IPS DF 6.9 (cell line): ENCODE data around the gene SV2C.

Experiments
- DNase-seq: peaks from one replicate; pipeline ENCODE4 v3.0.0-alpha.2; 2013; ENCODE audit warnings: low read depth, low spot score
- H3K27ac ChIP-seq: one replicate; pipeline ENCODE4 v1.5.1; 2013; ENCODE audit warnings: low read length, control low read depth
- H3K27me3 ChIP-seq: 2 replicates; pipeline ENCODE4 v1.6.1; 2013; ENCODE audit warnings: mild to moderate bottlenecking, low read length; ENCODE audit not compliant: control insufficient read depth, insufficient read depth
- H3K36me3 ChIP-seq: 2 replicates; pipeline ENCODE4 v1.6.1; 2013; ENCODE audit warnings: low read length; ENCODE audit not compliant: control insufficient read depth, insufficient read depth
- H3K4me1 ChIP-seq: 2 replicates; pipeline ENCODE4 v1.6.1; 2013; ENCODE audit warnings: low read length; ENCODE audit not compliant: control insufficient read depth, insufficient read depth
- H3K4me3 ChIP-seq: 2 replicates; pipeline ENCODE4 v1.5.1; 2013; ENCODE audit warnings: mild to moderate bottlenecking, low read length
- H3K9me3 ChIP-seq: 2 replicates; pipeline ENCODE4 v1.6.1; 2013; ENCODE audit warnings: low read length, inconsistent platforms; ENCODE audit not compliant: control insufficient read depth, insufficient read depth
- WGBS: extraction: QIAGEN DNeasy Blood & Tissue Kit; methylation state at CpG from one replicate; pipeline ENCODE4 v1.1.7; 2013; ENCODE audit warnings: mixed read lengths, missing lambda C conversion rate; ENCODE audit not compliant: insufficient read length, insufficient coverage; 5-methylcytosine and 5-hydroxymethylcytosine counted together

Gene SV2C

GRCh38 chr5:76137887-76138542 lies 54.8 kb downstream of the SV2C start:
- Histone ChIP-seq H3K27me3 (no peaks in the 10 kb centered on the region), H3K27ac (no peak overlapping the region), H3K36me3 (no peaks in the 10 kb centered on the region), H3K4me1 (no peaks in the 10 kb centered on the region), H3K9me3 (no peaks in the 10 kb centered on the region), H3K4me3 (no peak overlapping the region)
- WGBS = no CpG with 5 or more reads among the region's 3 CpGs
- no peak for DNase-seq

GRCh38 chr5:76143884-76144283 lies 60.7 kb downstream of the SV2C start:
- no peaks in the 10 kb centered on the region for H3K4me1 ChIP-seq
- no peaks in the 10 kb centered on the region for H3K27me3 ChIP-seq
- WGBS = no CpG with 5 or more reads among the region's 3 CpGs
- no peaks in the 10 kb centered on the region for H3K36me3 ChIP-seq
- H3K4me3 ChIP-seq = no peak overlapping the region
- no peaks in the 10 kb centered on the region for H3K9me3 ChIP-seq
- H3K27ac ChIP-seq = no peak overlapping the region
- DNase-seq = no peak

- DNase-seq = peak; percentile 25
- no CpG with 5 or more reads among the region's 1 CpG for WGBS
- no peaks in the 10 kb centered on the region for H3K36me3 ChIP-seq
- no peak overlapping the region for H3K27ac ChIP-seq
- H3K9me3 ChIP-seq = no peaks in the 10 kb centered on the region
- no peaks in the 10 kb centered on the region for H3K4me1 ChIP-seq
- no peaks in the 10 kb centered on the region for H3K27me3 ChIP-seq
- H3K4me3 ChIP-seq = no peak overlapping the region
Measured at GRCh38 chr5:76144513-76145274, 61.5 kb downstream of the SV2C start.

- H3K9me3 ChIP-seq = no peaks in the 10 kb centered on the region
- no peaks in the 10 kb centered on the region for H3K4me1 ChIP-seq
- H3K4me3 ChIP-seq = no peak overlapping the region
- no peaks in the 10 kb centered on the region for H3K27me3 ChIP-seq
- H3K36me3 ChIP-seq = no peaks in the 10 kb centered on the region
- no peak overlapping the region for H3K27ac ChIP-seq
- DNase-seq = peak; percentile 35
- WGBS = no CpG with 5 or more reads among the region's 5 CpGs
Measured at GRCh38 chr5:76145945-76146344, 62.8 kb downstream of the SV2C start.

GRCh38 chr5:76149636-76150035 lies 66.5 kb downstream of the SV2C start:
- no peak overlapping the region for H3K4me3 ChIP-seq
- no peaks in the 10 kb centered on the region for H3K36me3 ChIP-seq
- H3K27me3 ChIP-seq = no peaks in the 10 kb centered on the region
- H3K4me1 ChIP-seq = peaks cover 2% of the 10 kb centered on the region; the same call in 1 of the 2 replicates
- no peak for DNase-seq
- WGBS = no CpG with 5 or more reads among the region's 1 CpG
- H3K27ac ChIP-seq = no peak overlapping the region
- no peaks in the 10 kb centered on the region for H3K9me3 ChIP-seq

GRCh38 chr5:76152161-76152560 lies 69.0 kb downstream of the SV2C start:
- H3K4me3 ChIP-seq = no peak overlapping the region
- H3K27me3 ChIP-seq = no peaks in the 10 kb centered on the region
- H3K4me1 ChIP-seq = peaks cover 2% of the 10 kb centered on the region; the same call in 1 of the 2 replicates
- no peaks in the 10 kb centered on the region for H3K36me3 ChIP-seq
- H3K27ac ChIP-seq = no peak overlapping the region
- DNase-seq = no peak
- H3K9me3 ChIP-seq = no peaks in the 10 kb centered on the region
- WGBS = no CpG with 5 or more reads among the region's 3 CpGs

- no peaks in the 10 kb centered on the region for H3K9me3 ChIP-seq
- H3K36me3 ChIP-seq = no peaks in the 10 kb centered on the region
- no peak for DNase-seq
- no peak overlapping the region for H3K4me3 ChIP-seq
- no peak overlapping the region for H3K27ac ChIP-seq
- WGBS = no CpG with 5 or more reads among the region's 1 CpG
- H3K4me1 ChIP-seq = peaks cover 2% of the 10 kb centered on the region; the same call in 1 of the 2 replicates
- H3K27me3 ChIP-seq = no peaks in the 10 kb centered on the region
Measured at GRCh38 chr5:76152700-76153099, 69.5 kb downstream of the SV2C start.

GRCh38 chr5:76153271-76153670 lies 70.1 kb downstream of the SV2C start:
- Histone ChIP-seq H3K9me3 (no peaks in the 10 kb centered on the region), H3K4me1 (peaks cover 2% of the 10 kb centered on the region; the same call in 1 of the 2 replicates), H3K36me3 (no peaks in the 10 kb centered on the region), H3K27me3 (no peaks in the 10 kb centered on the region), H3K4me3 (no peak overlapping the region), H3K27ac (no peak overlapping the region)
- WGBS = no CpG with 5 or more reads among the region's 2 CpGs
- DNase-seq = no peak

GRCh38 chr5:76154009-76154690 lies 71.0 kb downstream of the SV2C start:
- H3K36me3 ChIP-seq = no peaks in the 10 kb centered on the region
- no CpG with 5 or more reads among the region's 3 CpGs for WGBS
- peaks cover 2% of the 10 kb centered on the region; the same call in 1 of the 2 replicates for H3K4me1 ChIP-seq
- no peaks in the 10 kb centered on the region for H3K9me3 ChIP-seq
- H3K4me3 ChIP-seq = no peak overlapping the region
- no peak for DNase-seq
- H3K27me3 ChIP-seq = no peaks in the 10 kb centered on the region
- H3K27ac ChIP-seq = no peak overlapping the region

- WGBS = no CpG with 5 or more reads among the region's 1 CpG
- DNase-seq = no peak
Measured at GRCh38 chr5:76155536-76155935, 72.4 kb downstream of the SV2C start.

More at GRCh38 chr5:76155536-76155935, 72.4 kb downstream of the SV2C start:
- no peaks in the 10 kb centered on the region for H3K27me3 ChIP-seq
- no peaks in the 10 kb centered on the region for H3K9me3 ChIP-seq
- H3K27ac ChIP-seq = no peak overlapping the region
- H3K36me3 ChIP-seq = no peaks in the 10 kb centered on the region
- no peak overlapping the region for H3K4me3 ChIP-seq
- H3K4me1 ChIP-seq = peaks cover 2% of the 10 kb centered on the region; the same call in 1 of the 2 replicates
